NK-92 (cell line): ENCODE data around the gene PGLYRP2.

Experiments
- DNase-seq: peaks from one replicate; lab custom pipeline; 2025; ENCODE audit not compliant: unreplicated experiment; lab: John Stamatoyannopoulos, UW

PGLYRP2 gene

DNA sequence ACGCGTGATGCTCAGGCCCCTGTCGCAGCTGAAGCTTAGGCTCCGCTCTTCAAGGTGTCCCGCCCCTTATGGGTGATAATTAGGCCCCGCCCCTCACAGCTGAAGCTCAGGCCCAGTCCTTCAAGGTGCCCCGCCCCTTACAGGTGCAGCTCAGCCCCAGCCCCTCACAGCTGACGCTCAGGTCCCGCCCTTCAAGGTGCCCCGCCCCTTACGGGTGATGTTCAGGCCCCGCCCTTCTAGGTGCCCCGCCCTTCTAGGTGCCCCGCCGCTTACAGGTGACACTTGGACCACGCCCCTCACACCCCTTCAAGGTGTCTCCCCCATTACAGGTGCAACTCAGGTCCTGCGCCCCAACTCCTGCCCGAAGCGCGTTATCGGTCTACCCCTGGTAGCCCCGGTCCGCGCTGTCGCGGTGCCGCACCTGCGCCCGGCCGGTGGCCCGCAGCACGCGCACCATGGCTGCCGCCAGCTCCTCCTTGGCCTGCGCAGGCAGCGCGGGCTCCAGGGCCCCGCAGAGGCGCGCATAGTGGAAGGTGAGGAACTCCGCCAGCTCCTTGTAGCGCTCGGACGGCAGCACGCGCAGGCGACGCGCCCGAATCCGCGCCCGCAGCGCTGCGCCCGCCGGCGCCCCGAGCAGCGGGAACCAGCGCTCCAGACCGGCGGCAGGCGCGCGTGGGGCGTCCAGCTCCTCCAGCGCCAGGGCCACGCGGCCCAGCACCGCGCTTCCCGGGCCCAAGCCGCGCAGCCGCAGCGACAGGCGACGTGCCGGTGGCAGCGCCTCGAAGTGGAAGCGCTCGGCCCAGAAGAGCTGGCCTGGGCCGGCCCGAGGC lies 22.2 kb downstream of the PGLYRP2 start:
- DNase-seq = no peak

DNA sequence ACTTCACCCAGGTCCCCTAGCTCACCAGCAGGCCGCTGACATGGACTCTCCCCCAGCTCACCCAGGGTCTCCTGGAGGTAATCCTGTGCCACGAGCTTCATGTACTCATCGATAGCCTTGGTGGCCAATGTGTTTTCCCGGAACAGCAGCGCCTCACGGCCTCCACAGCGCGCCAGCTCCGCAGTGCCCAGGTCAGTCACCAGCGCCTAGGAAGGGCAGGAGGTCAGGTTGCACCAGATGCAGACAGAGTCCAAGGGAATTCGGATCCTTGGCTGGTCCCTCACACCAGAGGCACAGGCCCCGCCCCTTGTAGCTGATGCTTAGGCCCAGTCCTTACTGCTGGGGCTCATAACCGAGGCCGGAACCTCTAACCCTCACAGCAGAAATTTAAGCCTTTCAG lies 22.9 kb downstream of the PGLYRP2 start:
- no peak for DNase-seq

DNA sequence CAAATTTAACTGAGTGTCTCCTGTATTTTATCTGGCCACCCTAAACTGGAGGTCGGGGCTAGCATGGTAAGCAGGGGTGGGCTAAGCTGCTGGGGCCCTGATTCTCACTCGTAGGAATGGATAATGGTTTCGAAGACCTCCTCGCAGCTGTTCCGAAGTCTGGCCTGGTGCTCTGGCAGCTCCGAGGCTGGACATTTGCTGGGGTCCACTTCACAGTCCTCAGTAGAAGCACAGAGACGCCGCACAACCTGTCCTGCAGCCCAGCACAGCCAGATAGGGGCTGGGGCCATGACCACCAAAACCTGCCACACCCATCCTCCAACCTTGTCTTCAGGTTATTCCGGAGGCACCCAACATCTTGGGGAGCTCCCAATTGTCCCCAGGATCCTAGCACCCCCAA lies 23.3 kb downstream of the PGLYRP2 start:
- DNase-seq = no peak

DNA sequence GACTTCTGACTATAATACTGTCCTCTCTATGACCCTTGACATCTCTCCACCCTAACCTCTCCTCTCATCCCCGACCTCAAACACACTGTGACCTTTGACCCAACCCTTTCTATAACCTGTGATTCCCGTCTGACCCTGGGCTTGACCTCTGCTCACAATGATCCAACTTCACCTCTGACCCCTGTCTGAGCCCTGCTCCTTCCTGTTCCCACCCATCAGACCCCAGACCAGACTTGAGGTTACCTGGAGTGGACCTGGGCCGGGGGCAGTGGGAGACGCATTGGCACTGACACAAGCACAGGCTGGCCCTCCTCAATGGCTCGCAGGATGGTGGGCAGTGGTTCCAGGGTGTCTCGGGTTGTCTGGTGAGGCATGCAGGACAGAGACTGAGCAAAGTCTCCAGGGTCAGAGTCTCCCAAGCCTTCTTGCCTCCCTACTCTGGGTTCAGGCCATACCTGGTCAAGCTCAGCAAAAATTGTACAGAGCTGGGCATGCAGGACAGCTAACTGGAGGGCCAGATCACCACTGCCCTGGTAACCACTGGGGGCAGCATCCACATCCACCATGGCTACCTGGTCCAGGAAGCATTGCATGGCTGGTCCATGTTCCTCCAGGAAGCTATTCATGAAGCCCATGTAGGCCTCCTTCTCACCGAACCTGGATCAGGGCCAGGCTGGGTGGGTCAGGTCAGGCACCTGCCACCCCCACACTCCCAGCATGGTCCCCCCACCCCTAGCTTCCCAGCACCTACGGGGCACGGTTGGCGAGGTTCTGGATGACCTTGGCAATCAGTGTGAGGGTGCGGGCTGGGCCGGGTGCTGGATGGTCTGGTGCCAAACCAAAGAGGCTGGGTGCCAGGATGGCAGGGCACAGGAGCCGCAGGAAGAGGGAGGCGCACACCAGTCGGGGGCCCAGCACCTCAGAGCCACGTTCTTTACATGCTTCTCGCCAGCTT lies 25.1 kb downstream of the PGLYRP2 start:
- no peak for DNase-seq

DNA sequence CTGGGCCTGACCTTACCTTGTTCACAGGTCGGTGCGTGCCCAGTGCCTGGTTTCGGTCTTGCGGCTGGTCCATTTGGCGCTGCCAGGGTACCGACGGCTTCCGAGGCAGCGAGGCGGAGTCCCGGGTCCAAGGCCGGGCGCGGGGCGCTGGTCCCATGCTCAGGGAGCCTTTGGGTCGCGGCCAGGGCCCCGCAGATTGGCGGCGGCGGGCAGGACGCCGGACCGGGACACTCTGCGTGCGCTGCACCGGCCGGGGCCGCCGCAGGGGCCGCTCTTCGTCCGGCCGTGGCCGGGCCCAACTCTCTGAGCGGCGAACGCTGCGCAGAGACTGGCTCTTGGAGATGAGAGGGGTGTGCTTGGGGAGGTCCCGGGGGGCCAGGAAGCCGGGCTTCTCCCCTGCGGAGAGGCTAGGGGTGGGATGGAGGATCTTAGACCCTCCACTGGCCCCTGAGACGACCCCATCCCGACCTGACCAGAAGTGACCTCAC lies 26.2 kb downstream of the PGLYRP2 start:
- no peak for DNase-seq

DNA sequence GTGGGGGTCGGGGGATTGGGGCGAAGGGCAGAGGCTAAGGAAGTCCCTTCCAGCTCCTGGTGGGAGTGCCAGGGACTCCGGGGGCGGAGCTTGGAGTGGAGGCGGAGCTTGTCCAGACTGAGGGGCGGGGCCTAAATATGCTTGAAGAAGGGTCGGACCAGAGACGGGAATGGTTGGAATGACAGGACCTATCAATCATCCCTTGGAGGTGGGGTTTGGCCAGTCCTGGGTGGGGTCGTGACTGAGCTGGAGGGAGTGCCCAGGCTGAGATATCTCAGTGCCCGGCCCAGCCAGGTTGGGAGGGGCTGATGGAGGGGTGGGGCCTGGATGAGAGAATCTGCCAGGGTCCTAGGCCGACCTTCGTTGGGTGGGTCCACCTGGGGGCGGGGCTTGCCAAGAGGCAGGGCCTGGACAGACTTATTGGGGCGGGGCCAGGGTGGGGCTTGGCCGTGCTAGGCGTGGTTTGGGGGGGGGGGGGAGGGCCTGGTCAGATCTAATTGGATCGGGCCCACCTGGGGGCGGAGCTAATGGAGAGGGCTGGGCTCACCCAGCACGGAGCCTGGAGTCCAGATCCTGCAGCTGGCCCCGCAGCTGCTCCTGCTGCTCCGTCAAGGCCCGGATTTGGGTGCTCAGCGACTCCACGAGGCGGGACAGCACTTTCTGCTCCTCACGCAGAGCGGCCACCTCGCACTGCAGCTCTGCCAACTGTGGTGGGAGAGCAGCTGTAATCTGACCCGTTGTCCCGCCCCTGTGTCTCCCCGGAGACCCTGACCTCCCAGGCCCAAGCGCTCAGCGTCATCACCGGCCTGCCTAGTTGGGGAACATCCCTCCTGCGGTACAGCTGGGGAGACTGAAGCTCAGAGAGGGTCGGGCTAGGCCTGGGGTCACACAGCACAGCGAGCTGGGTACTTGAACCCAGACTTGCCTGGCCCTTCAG lies 26.9 kb downstream of the PGLYRP2 start:
- no peak for DNase-seq

DNA sequence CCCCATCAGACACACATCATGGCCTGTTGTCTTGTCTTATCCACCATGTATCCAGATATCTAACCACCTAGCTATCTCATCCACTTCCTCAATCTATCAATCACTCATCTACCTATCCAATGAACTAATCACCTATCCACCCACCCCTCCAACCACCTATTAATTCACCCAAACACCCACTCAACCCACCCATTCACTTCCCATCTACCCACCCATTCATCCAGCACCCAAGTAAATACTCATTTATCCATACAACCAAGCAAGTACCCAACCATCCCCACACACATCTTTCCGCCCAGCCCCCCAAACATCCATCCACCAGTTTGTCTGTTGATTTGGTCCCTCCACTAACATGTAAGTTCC lies 28.8 kb downstream of the PGLYRP2 start:
- no peak for DNase-seq

DNA sequence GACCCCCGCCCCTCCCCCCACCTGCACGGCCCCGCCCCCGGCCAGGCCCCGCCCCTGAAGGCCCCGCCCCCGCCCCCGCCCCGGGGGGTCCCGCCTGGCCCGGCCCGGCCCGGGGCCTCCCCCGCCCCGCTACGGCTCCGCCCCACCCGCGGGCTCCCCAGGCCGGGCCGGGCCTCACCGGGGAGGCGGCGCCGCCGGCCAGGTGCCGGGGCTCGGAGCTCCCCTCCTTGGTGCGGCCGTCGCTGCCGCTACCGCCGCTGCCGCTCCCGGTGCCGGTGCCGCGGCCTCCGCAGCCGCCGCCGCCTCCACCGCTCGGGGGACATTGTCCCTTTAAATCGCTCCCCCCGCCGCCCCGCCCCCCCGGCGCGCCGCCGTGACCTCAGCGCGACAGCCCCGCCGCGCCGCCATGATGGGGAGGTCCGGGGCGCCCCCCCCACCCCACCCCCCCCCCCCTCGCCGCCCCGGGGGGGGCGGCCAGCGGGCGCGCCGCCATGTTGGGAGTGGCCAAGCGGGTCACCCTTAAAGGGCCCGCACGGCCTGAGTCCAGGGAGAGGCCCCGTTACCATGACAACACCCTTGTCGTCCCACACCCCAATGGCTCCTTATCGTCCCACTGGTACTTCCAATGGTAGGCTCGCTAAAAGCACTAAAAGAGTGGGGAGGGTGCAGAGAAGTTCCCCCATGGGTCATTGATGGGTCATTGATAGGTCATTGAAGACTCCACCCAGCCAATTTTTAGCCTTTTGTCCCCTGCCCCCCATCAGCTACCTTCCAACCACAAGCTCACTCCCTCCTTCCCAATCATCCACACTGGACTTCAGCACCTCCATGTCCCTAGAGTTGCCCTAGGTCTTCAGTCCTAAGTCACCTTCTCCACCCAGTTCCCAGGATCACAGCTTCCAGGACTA lies 29.4 kb downstream of the PGLYRP2 start, which contains the start of gene WIZ:
WIZ (minus strand) TSS at position 337 of the 908 bp plus-strand sequence. CDS start 1,649 bp downstream, outside the sequence.
- DNase-seq = no peak

DNA sequence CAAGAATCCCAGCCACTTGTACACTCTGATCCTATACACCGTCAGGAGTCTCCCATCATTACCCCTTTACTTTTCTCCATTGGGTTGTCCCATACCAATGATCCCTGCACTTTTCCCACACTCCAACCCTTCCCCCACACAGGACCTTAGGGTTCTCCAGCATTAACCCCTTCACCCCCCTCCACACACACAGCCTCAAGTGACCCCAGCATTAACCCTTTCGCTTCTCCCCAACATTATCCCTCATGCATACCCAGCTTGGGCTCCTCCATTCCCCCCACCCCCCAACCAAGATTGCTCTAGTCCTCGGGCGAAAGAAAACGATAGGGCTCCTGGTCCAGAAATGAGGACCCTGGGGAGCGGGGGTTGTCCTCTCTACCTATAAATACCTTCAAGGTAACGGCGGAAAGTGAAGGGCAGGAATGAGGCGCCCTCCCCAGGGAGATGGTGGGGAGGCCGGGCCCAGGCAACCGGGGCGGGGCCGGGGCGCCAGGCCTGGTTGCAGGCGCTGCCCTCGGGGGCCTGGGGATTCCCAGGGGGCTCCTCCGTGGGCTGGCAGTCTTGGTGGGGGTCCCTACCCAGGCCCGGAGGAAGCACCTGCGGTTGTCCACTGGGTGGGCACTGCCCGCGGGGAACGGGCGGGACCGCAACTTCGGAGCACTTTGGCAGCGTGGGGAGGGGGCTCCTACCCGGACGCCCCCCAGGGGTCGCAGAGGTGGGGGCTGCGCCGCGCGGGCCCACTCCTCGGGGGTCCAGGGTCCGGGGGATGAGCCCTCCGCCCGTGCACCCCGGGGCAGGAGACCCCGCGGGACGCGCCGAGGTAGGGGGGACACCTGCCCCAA lies 30.3 kb downstream of the PGLYRP2 start:
- no peak for DNase-seq

DNA sequence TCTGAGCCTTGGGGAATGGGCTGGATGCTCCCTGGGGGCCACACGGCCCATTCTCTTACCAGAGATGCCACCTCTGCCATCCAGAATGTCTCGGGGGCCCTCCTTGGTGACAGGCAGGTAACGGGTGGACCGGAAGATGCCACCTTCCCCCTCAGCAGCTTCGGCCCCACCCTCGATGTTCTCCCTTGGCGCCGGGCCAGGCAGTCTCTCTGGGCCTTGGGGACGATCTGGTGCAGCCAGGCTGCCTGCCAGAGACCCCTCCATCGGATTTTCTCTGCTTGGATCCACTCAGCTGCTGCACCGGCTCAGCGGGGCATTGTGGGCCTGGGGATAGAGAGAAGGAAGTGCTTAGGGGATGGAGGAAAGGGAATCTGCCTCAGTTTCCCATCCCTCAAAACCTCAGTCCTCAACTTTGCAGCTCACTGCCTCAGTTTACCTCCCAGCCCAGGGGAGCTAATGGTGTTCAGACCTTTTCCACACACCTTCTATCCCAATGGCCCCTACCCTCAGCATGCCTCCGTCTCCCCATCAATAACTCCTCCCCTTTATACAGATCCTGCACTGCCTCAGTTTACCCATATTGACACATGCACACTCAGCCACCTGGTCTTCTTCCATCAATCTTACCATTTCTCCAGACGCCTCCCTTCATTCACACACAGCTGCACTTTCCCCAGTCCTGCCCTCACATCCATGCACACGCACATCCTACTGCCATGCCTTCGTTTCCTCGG lies 31.1 kb downstream of the PGLYRP2 start:
- no peak for DNase-seq

DNA sequence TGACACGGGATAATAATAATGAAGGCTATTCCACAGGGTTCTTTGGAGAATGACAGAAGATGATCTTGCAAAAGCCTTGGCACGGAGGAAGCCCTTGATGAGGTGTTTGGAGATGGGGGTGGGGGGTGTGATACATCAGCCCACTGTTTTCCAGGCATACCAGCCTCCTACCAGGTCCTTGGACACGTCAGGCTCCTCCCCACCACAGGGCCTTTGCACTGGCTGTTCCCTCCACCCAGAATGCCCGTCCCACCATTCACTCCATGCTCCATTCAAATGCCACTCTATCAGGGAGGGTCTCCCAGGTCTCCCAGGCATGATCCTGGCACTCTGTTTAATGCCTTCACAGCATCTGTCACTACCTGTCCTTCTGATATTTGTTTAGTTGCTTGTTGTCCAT lies 32.2 kb downstream of the PGLYRP2 start:
- DNase-seq = no peak

DNA sequence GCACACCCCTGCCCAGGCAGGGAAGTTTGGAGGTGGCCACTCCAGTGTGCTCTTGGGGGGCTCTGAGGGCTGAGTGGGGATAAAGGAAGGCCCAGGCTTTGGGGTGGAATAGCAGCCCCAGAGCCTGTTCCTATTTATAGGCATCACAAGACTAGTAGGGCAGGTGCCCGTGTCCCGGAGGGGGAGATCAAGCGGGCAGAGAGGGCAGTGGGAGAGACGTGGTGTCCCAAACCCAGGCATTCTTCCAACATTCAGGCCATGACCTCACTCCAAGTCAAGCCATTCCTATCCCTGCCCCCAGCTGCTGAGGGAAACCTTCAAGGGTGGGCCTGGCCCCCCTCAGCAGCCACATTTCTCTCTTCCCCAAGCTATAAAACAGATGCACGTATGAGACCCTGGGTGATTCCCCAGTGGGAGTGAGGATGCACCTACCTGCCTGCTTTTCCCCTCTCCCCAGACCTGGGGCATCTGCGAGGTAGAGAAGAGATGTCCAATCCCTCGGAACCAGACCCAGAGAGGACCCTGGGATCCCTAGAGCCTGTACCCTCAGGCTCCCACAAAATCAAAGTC lies 33.4 kb downstream of the PGLYRP2 start:
- no peak for DNase-seq

DNA sequence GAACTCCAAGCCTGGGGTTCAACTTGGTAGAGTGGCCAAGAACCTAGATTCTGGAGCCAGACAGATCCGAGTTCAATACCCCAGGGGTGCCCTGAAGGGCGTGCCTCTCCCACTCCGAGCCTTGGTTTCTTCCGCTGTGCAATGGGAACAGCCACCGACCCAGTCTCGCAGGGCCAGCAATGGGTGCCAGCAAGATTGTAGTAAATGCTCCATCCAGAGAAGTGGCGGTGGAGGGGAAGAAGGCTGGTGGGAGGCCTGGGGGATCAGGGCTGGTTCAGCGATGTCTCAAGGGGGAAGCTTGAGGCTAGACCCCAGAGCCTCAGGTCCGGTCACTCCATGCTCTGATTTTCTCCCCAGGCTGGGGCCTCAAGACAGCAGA lies 34.1 kb downstream of the PGLYRP2 start:
- DNase-seq = no peak

DNA sequence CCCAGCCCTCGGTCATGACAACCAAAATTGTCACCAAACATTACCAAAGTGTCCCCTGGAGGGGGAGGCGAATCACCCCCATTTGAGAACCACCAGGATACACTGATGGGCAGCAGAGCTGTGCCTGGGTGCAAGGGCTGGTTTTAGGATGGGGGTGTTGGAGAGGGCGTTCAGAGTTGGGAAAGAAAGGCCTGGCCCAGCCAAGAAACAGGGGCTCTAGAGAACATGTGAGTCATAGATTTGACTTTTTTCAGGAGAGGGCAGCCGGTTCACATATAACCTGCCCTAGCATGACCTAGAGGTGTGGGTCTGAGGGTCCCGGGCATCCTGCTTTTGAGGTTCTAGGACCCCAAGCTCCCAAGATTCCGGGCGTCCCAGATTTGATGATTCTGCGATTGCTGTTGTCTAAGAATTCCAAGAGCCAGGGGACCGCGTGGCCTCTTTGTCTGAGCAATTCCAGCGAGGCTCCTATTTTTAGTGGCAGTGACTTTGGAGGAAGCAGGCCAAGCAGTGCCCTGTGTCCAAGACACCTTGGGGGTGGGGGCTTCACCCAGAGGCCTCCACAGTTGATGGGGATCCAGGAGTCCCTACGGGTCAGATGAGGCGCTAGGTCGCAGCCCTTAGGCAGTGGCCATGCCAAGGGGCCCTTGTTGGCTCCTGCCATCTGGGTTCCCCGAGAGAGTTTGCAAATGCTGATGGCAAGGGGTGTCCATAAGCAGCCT lies 34.6 kb downstream of the PGLYRP2 start:
- no peak for DNase-seq

DNA sequence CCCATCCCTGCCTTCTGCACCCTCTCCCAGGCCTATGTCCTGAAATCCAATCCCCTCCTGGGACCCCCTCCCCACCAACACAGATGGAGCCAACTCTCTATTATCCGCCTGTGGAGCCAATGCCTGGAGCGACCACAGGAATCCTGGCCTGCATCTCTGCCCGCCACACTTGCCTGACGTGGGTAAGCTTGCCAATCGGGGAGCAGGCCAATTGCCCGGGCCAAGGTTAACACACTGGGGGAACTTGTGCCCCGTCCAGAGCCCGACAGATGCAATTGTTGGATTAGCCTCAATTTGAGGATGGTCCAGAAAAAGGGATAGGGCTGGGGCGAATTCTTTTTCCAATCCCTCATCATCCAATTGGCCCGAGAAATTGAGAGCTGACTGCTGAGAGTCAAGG lies 35.5 kb downstream of the PGLYRP2 start:
- DNase-seq = no peak

DNA sequence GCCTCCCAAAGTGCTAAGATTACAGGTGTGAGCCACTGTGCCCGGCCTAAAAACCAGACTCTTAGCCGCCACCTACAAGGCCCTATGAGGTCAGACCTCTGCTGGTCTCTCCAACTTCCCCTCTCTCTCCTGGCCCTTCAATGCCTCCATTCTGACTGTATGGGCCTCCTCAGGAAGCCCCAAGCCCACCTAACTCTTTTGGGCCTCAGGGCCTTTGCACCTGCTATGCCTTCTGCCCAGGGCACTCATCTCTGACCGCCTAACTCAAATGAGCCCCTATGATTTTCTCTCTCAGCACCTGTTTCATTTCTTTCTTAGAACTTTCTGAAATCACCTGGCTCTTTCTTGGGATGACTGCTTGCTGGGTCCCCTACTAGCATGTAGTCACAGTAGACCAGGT lies 36.0 kb downstream of the PGLYRP2 start:
- no peak for DNase-seq
